ENCODE measurements around the gene MYZAP.

- no peak for TF ChIP-seq CTCF (conservative IDR thresholded peaks at IDR 0.05; ENCODE audit: low read depth, low read length)
- TF ChIP-seq EZH2phosphoT487 (IDR thresholded peaks at IDR 0.05; ENCODE audit: borderline replicate concordance, low read length) = no peak
- no peak for TF ChIP-seq EZH2 (IDR thresholded peaks at IDR 0.05; ENCODE audit: low read length, unreplicated experiment)
These were observed 62.6 kb downstream of the MYZAP start for GRCh38 chr15:57654153-57654852.

All from PC-3 (cell line).